Thyroid gland (tissue), 4 donors: Measurements from ENCODE around the gene FAM76A.

Experiments used
- CTCF ChIP-seq, 6 experiments: fragments of 200-600 bp in 3 of 6; fragments of 450-650 bp in 3 of 6; sonication (generic) in 3 of 6; IDR thresholded peaks; one replicate each; pipeline ENCODE4 v1.5.1; 2016 to 2019; ENCODE audit warnings: antibody characterized with exemption in 6 of 6, mild to moderate bottlenecking in 2 of 6, inconsistent platforms in 1 of 6, moderate library complexity in 1 of 6
- POLR2A ChIP-seq, 2 donors: fragments of 450-650 bp; IDR thresholded peaks; one replicate each; pipeline ENCODE4 v1.6.1; 2017; ENCODE audit warnings: antibody characterized with exemption in 2 of 2, mild to moderate bottlenecking in 2 of 2, moderate library complexity in 1 of 2

DNA sequence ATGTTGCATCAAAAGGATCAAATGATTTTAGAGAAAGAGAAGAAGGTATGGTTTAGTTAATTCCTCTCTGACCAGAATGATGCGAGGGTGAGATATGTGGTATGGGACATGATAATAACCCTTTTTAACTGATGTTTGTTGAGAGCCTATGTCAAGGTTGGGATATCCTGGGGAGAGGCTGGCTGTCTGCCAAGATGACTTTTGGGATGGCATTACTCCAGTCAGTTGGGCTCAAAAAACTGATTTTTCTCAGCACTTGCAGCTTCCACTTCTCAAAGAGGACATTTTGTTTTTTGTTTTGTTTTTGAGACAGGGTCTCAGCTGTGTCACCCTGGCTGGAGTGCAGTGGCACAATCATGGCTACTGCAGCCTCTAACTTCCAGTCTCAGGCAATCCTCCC is 29.5 kb downstream of the FAM76A start:
- no peak for TF ChIP-seq CTCF (IDR thresholded peaks at IDR 0.05)
- TF ChIP-seq POLR2A (IDR thresholded peaks at IDR 0.05), result no peak
